Fibroblast of lung (primary cell): ENCODE results near the gene ZNF385D. TPM values are rescaled to one million over a fixed set of nuclear protein-coding genes. Genes with fewer than 3 reads are reported as not detected.

Experiments used
- DNase-seq, 2 donors: peaks; one replicate each; pipeline versions ENCODE4 v3.0.0 to v3.0.0-alpha.2; 2010; ENCODE audit warnings: low read depth in 2 of 2
- H2AFZ ChIP-seq: 2 replicates; pipeline ENCODE4 v1.5.1; 2012; ENCODE audit warnings: low read length, control low read depth, inconsistent platforms
- H3K27ac ChIP-seq: 2 replicates; pipeline ENCODE4 v1.5.1; 2011; ENCODE audit warnings: low read length, control low read depth; ENCODE audit not compliant: insufficient read depth
- H3K27me3 ChIP-seq: 2 replicates; pipeline ENCODE4 v1.5.1; 2011; ENCODE audit warnings: mild to moderate bottlenecking, low read length; ENCODE audit not compliant: control insufficient read depth, insufficient read depth
- H3K36me3 ChIP-seq: 2 replicates; pipeline ENCODE4 v1.5.1; 2011; ENCODE audit warnings: low read length; ENCODE audit not compliant: control insufficient read depth, insufficient read depth
- H3K4me1 ChIP-seq: 2 replicates; pipeline ENCODE4 v1.5.1; 2011; ENCODE audit warnings: low read length; ENCODE audit not compliant: control insufficient read depth, insufficient read depth; ENCODE audit errors: extremely low read depth
- H3K4me2 ChIP-seq: 2 replicates; pipeline ENCODE4 v1.5.1; 2011; ENCODE audit warnings: low read length, control low read depth; ENCODE audit not compliant: insufficient read depth; ENCODE audit errors: extremely low read depth
- H3K4me3 ChIP-seq, 4 experiments: fragments of 200-600 bp in 1 of 4; sonication (generic) in 1 of 4; replicated peaks in 1 of 4; 2 replicates each; pipeline ENCODE4 v1.5.1; 2011 to 2016; ENCODE audit warnings: low read length in 4 of 4, low read depth in 3 of 4, mild to moderate bottlenecking in 3 of 4, control low read depth in 2 of 4, inconsistent platforms in 1 of 4, mixed read lengths in 1 of 4; ENCODE audit not compliant: insufficient read depth in 1 of 4; ENCODE audit errors: control extremely low read depth in 1 of 4
- H3K79me2 ChIP-seq: 2 replicates; pipeline ENCODE4 v1.5.1; 2012; ENCODE audit warnings: mild to moderate bottlenecking, low read length, inconsistent platforms; ENCODE audit not compliant: control insufficient read depth, insufficient read depth
- H3K9ac ChIP-seq: 2 replicates; pipeline ENCODE4 v1.5.1; 2011; ENCODE audit warnings: mild to moderate bottlenecking, low read length, control low read depth; ENCODE audit not compliant: insufficient read depth
- H3K9me3 ChIP-seq: 2 replicates; pipeline ENCODE4 v1.5.1; 2012; ENCODE audit warnings: low read depth, low read length; ENCODE audit not compliant: control insufficient read depth, insufficient read depth
- H4K20me1 ChIP-seq: 2 replicates; pipeline ENCODE4 v1.5.1; 2011; ENCODE audit warnings: low read length; ENCODE audit not compliant: control insufficient read depth, insufficient read depth; ENCODE audit errors: extremely low read depth
- EZH2 ChIP-seq: IDR thresholded peaks from 2 replicates; pipeline ENCODE4 v1.5.1; 2012; ENCODE audit warnings: low read length, control low read depth, mild to moderate bottlenecking; ENCODE audit errors: missing control alignments
- polyA plus RNA-seq, 2 donors: library from polyadenylated mRNA; depleted of rRNA in 1 of 2; stranded (reverse) in 1 of 2; unstranded in 1 of 2; fragments of >200 nt; gene quantifications; 2 replicates each; pipeline ENCODE4 v1.2.1, GENCODE V29; 2011 to 2012; ENCODE audit warnings: missing spikeins in 1 of 2
- total RNA-seq: library from RNA; depleted of rRNA; stranded (reverse); fragments of >200 nt; gene quantifications from 2 replicates; pipeline ENCODE4 v1.2.1, GENCODE V29; 2014
- TF ChIP-seq, protein P1 (sequence below), 2 donors: IDR thresholded peaks in 1 of 2; conservative IDR thresholded peaks in 1 of 2; 1 replicate in 1 of 2; 2 replicates in 1 of 2; pipeline ENCODE4 v1.5.1; 2011 to 2012; ENCODE audit warnings: low read length in 2 of 2, control low read depth in 1 of 2, inconsistent platforms in 1 of 2, low read depth in 1 of 2, mild to moderate bottlenecking in 1 of 2

Gene ZNF385D
- total and polyA plus RNA-seq, 2 donors (not counting 1 experiment from before 2014, with no cell fraction given): 0.83 to 1.9 TPM

GRCh38 chr3:21520106-21520963 lies 230.7 kb downstream of the ZNF385D start:
- H3K4me2 ChIP-seq: no peak overlapping the region
- H3K36me3 ChIP-seq: no peaks in the 10 kb centered on the region
- H3K9me3 ChIP-seq: no peaks in the 10 kb centered on the region
- no peak for DNase-seq
- H3K27me3 ChIP-seq: no peaks in the 10 kb centered on the region
- no peaks in the 10 kb centered on the region for H3K79me2 ChIP-seq
- no peak overlapping the region for H3K4me3 ChIP-seq
- TF ChIP-seq, protein P1, sequence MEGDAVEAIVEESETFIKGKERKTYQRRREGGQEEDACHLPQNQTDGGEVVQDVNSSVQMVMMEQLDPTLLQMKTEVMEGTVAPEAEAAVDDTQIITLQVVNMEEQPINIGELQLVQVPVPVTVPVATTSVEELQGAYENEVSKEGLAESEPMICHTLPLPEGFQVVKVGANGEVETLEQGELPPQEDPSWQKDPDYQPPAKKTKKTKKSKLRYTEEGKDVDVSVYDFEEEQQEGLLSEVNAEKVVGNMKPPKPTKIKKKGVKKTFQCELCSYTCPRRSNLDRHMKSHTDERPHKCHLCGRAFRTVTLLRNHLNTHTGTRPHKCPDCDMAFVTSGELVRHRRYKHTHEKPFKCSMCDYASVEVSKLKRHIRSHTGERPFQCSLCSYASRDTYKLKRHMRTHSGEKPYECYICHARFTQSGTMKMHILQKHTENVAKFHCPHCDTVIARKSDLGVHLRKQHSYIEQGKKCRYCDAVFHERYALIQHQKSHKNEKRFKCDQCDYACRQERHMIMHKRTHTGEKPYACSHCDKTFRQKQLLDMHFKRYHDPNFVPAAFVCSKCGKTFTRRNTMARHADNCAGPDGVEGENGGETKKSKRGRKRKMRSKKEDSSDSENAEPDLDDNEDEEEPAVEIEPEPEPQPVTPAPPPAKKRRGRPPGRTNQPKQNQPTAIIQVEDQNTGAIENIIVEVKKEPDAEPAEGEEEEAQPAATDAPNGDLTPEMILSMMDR (conservative IDR thresholded peaks at IDR 0.05 in 1 of 2, IDR thresholded peaks at IDR 0.05 in 1 of 2; ENCODE audit: low read depth in 1 of 2, low read length in 2 of 2): no peak
- TF ChIP-seq EZH2: no peak
- no peak overlapping the region for H2AFZ ChIP-seq
- H3K27ac ChIP-seq: no peak overlapping the region
- H3K9ac ChIP-seq: no peak overlapping the region
- H3K4me1 ChIP-seq: no peaks in the 10 kb centered on the region
- H4K20me1 ChIP-seq: no peaks in the 10 kb centered on the region

DNA sequence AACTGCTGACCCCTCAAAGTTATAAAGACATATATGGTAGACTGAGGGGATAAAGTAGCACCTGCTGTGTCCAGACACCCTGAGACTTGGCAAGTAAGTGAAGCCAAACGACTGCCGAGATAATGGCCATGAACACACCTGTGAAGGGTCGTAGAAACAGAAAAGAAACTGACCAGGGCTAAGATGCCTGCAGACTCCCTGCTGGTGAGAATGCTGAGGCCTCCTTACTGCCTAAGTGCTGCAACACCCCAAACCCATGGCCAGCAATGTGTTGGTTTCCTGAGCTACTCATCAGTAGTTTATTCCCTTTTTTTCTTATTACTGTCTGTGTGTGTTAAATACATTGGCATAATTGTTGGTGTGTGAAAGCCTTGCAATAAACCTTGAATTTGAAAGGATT lies 233.8 kb downstream of the ZNF385D start:
- TF ChIP-seq, protein P1 (conservative IDR thresholded peaks at IDR 0.05 in 1 of 2, IDR thresholded peaks at IDR 0.05 in 1 of 2; ENCODE audit: low read depth in 1 of 2, low read length in 2 of 2): no peak
- TF ChIP-seq EZH2: no peak
- Histone ChIP-seq H3K4me2 (no peak overlapping the region), H3K27me3 (no peaks in the 10 kb centered on the region), H3K79me2 (no peaks in the 10 kb centered on the region), H3K4me1 (no peaks in the 10 kb centered on the region), H4K20me1 (no peaks in the 10 kb centered on the region), H3K9me3 (no peaks in the 10 kb centered on the region), H3K4me3 (no peak overlapping the region), H2AFZ (no peak overlapping the region), H3K9ac (no peak overlapping the region), H3K27ac (no peak overlapping the region), H3K36me3 (no peaks in the 10 kb centered on the region)
- DNase-seq: no peak

DNA sequence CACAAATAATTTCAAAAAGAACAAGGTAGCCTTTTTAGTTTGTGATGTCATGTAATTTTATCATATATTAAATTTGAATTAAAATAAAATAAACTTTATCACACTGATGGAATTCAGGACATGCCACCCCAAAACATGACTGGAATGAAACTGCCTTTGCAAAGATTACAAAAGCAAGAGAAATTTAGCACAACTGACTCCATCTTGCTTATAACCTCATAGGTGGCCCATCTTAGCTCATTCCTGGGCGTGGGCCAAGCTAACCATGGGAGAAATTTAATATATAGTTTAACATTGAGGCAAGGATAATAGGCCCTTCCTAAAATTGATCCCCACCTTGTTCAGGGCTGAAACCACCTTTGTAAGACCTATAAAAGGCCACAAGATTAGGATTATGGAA lies 235.6 kb downstream of the ZNF385D start:
- H3K27ac ChIP-seq: no peak overlapping the region
- DNase-seq: no peak
- H3K36me3 ChIP-seq: no peaks in the 10 kb centered on the region
- H4K20me1 ChIP-seq: no peaks in the 10 kb centered on the region
- H3K27me3 ChIP-seq: no peaks in the 10 kb centered on the region
- H3K79me2 ChIP-seq: no peaks in the 10 kb centered on the region
- no peak overlapping the region for H2AFZ ChIP-seq
- TF ChIP-seq EZH2: no peak
- TF ChIP-seq, protein P1 (conservative IDR thresholded peaks at IDR 0.05 in 1 of 2, IDR thresholded peaks at IDR 0.05 in 1 of 2; ENCODE audit: low read depth in 1 of 2, low read length in 2 of 2): no peak
- no peak overlapping the region for H3K9ac ChIP-seq
- no peaks in the 10 kb centered on the region for H3K9me3 ChIP-seq
- no peaks in the 10 kb centered on the region for H3K4me1 ChIP-seq
- no peak overlapping the region for H3K4me2 ChIP-seq
- no peak overlapping the region for H3K4me3 ChIP-seq
